MM.1S (cell line): Measurements from ENCODE around the gene SGCD.

Experiments used
- DNase-seq: peaks from one replicate; pipeline ENCODE4 v3.0.0-alpha.2; 2015
- H2AFZ ChIP-seq: fragments of 300-600 bp; sonication (generic); 2 replicates; pipeline ENCODE4 v1.6.0; 2016; ENCODE audit warnings: antibody characterized with exemption, low read length
- H3F3A ChIP-seq: fragments of 300-600 bp; sonication (generic); 2 replicates; pipeline ENCODE4 v1.6.1; 2016; ENCODE audit warnings: mild to moderate bottlenecking, antibody characterized with exemption, low read length, moderate library complexity, mixed read lengths; ENCODE audit not compliant: insufficient read depth
- H3K27ac ChIP-seq: fragments of 300-600 bp; sonication (generic); 2 replicates; pipeline ENCODE4 v1.5.1; 2016; ENCODE audit warnings: mild to moderate bottlenecking, low read length
- H3K27me3 ChIP-seq: fragments of 300-600 bp; sonication (generic); replicated peaks from 2 replicates; pipeline ENCODE4 v1.6.0; 2016; ENCODE audit warnings: low read length; ENCODE audit not compliant: insufficient read depth
- H3K36me3 ChIP-seq: fragments of 300-600 bp; sonication (generic); replicated peaks from 2 replicates; pipeline ENCODE4 v1.6.1; 2016; ENCODE audit warnings: mild to moderate bottlenecking, low read length, mixed read lengths; ENCODE audit not compliant: insufficient read depth
- H3K4me1 ChIP-seq: fragments of 300-600 bp; sonication (generic); 2 replicates; pipeline ENCODE4 v1.6.1; 2016; ENCODE audit warnings: low read length, mixed read lengths
- H3K4me2 ChIP-seq: fragments of 300-600 bp; sonication (generic); 2 replicates; pipeline ENCODE4 v1.6.0; 2016; ENCODE audit warnings: low read depth, low read length
- H3K4me3 ChIP-seq: fragments of 300-600 bp; sonication (generic); 2 replicates; pipeline ENCODE4 v1.5.1; 2016; ENCODE audit warnings: low read length, mixed read lengths
- H3K79me2 ChIP-seq: fragments of 300-600 bp; sonication (generic); 2 replicates; pipeline ENCODE4 v1.6.1; 2016; ENCODE audit warnings: mixed run types, low read length, mixed read lengths
- H3K9ac ChIP-seq: fragments of 300-600 bp; sonication (generic); 2 replicates; pipeline ENCODE4 v1.6.1; 2016; ENCODE audit warnings: low read length, mixed read lengths
- H3K9me2 ChIP-seq: fragments of 300-600 bp; sonication (generic); replicated peaks from 2 replicates; pipeline ENCODE4 v1.6.1; 2016; ENCODE audit warnings: mild to moderate bottlenecking, low read length, mixed read lengths; ENCODE audit not compliant: insufficient read depth
- H3K9me3 ChIP-seq: fragments of 300-600 bp; sonication (generic); replicated peaks from 2 replicates; pipeline ENCODE4 v1.6.1; 2016; ENCODE audit warnings: mild to moderate bottlenecking, low read length, mixed read lengths; ENCODE audit not compliant: insufficient read depth
- H4K20me1 ChIP-seq: fragments of 300-600 bp; sonication (generic); 2 replicates; pipeline ENCODE4 v1.6.1; 2016; ENCODE audit warnings: mild to moderate bottlenecking, low read length, moderate library complexity, mixed read lengths; ENCODE audit not compliant: insufficient read depth
- CTCF ChIP-seq: fragments of 300-600 bp; sonication (generic); IDR thresholded peaks from 2 replicates; pipeline ENCODE4 v1.5.1; 2016; ENCODE audit warnings: antibody characterized with exemption, low read length, mixed read lengths
- EZH2 ChIP-seq: fragments of 300-600 bp; sonication (generic); optimal IDR thresholded peaks from 2 replicates; pipeline ENCODE3; 2017; ENCODE audit warnings: low read depth, mild to moderate bottlenecking, antibody characterized with exemption, low read length, mixed read lengths
- EZH2phosphoT487 ChIP-seq: fragments of 300-600 bp; sonication (generic); IDR thresholded peaks from 2 replicates; pipeline ENCODE4 v1.6.1; 2018; ENCODE audit warnings: antibody characterized with exemption, low read length

The SGCD gene

GRCh38 chr5:156402387-156402921, 75.5 kb downstream of the SGCD start:
- Histone ChIP-seq H3K9ac (no peak overlapping the region), H3F3A (no peaks in the 10 kb centered on the region), H3K4me1 (no peaks in the 10 kb centered on the region), H3K4me3 (no peak overlapping the region), H4K20me1 (no peaks in the 10 kb centered on the region), H3K36me3 (no peaks in the 10 kb centered on the region), H2AFZ (no peak overlapping the region), H3K79me2 (no peaks in the 10 kb centered on the region), H3K4me2 (no peak overlapping the region), H3K9me3 (no peaks in the 10 kb centered on the region), H3K27ac (no peak overlapping the region), H3K9me2 (no peaks in the 10 kb centered on the region; the same call in 1 of the 2 replicates), H3K27me3 (no peaks in the 10 kb centered on the region)
- no peak for TF ChIP-seq CTCF
- no peak for TF ChIP-seq EZH2phosphoT487
- no peak for TF ChIP-seq EZH2
- peak; percentile 10 for DNase-seq

GRCh38 chr5:156405988-156406387, 79.0 kb downstream of the SGCD start:
- no peak overlapping the region for H2AFZ ChIP-seq

GRCh38 chr5:156407251-156407650, 80.3 kb downstream of the SGCD start:
- no peaks in the 10 kb centered on the region for H3K36me3 ChIP-seq

More at GRCh38 chr5:156405988-156406387, 79.0 kb downstream of the SGCD start:
- H3K4me1 ChIP-seq, result no peaks in the 10 kb centered on the region
- H3K9me3 ChIP-seq, result no peaks in the 10 kb centered on the region
- no peak overlapping the region for H3K27ac ChIP-seq
- no peak overlapping the region for H3K4me2 ChIP-seq
- no peaks in the 10 kb centered on the region for H3F3A ChIP-seq
- no peaks in the 10 kb centered on the region for H3K9me2 ChIP-seq
- TF ChIP-seq EZH2phosphoT487, result no peak
- TF ChIP-seq CTCF, result no peak
- no peak for TF ChIP-seq EZH2
- no peaks in the 10 kb centered on the region for H3K79me2 ChIP-seq
- no peaks in the 10 kb centered on the region for H3K27me3 ChIP-seq
- no peaks in the 10 kb centered on the region for H3K36me3 ChIP-seq
- H4K20me1 ChIP-seq, result no peaks in the 10 kb centered on the region
- DNase-seq, result no peak
- no peak overlapping the region for H3K4me3 ChIP-seq
- no peak overlapping the region for H3K9ac ChIP-seq

More at GRCh38 chr5:156407251-156407650, 80.3 kb downstream of the SGCD start:
- H3K79me2 ChIP-seq, result no peaks in the 10 kb centered on the region
- no peaks in the 10 kb centered on the region for H3K9me2 ChIP-seq
- no peak overlapping the region for H3K4me2 ChIP-seq
- TF ChIP-seq EZH2phosphoT487 (no peak), EZH2 (no peak), CTCF (no peak)
- no peak overlapping the region for H3K27ac ChIP-seq
- no peaks in the 10 kb centered on the region for H3K4me1 ChIP-seq
- no peak overlapping the region for H2AFZ ChIP-seq
- H4K20me1 ChIP-seq, result no peaks in the 10 kb centered on the region
- H3F3A ChIP-seq, result no peaks in the 10 kb centered on the region
- no peak overlapping the region for H3K9ac ChIP-seq
- H3K4me3 ChIP-seq, result no peak overlapping the region
- H3K27me3 ChIP-seq, result no peaks in the 10 kb centered on the region
- no peak for DNase-seq
- H3K9me3 ChIP-seq, result no peaks in the 10 kb centered on the region
